Progenitor cell of endocrine pancreas (in vitro differentiated cells): Measurements from ENCODE around the gene GPR31. TPM values are rescaled to one million over a fixed set of nuclear protein-coding genes. Genes with fewer than 3 reads are reported as not detected.
"Not testable (repeated sequence)": the region's sequence is repeated elsewhere in the genome, so short reads cannot be mapped to it uniquely, and the experiment has no call there.

Source experiments
- DNase-seq: peaks from one replicate; pipeline ENCODE4 v3.0.0; 2021; ENCODE audit warnings: low spot score; ENCODE audit not compliant: unreplicated experiment
- H3K27ac Mint-ChIP-seq: 2 replicates; pipeline ENCODE4 v1.8.0; 2021; ENCODE audit warnings: mild to moderate bottlenecking, moderate library complexity, mixed read lengths
- H3K27me3 Mint-ChIP-seq: 2 replicates; pipeline ENCODE4 v1.8.0; 2021; ENCODE audit warnings: mixed read lengths
- H3K36me3 Mint-ChIP-seq: 2 replicates; pipeline ENCODE4 v1.8.0; 2022; ENCODE audit warnings: mixed read lengths; ENCODE audit not compliant: insufficient read depth
- H3K4me1 Mint-ChIP-seq: 2 replicates; pipeline ENCODE4 v1.8.0; 2021; ENCODE audit warnings: low read depth, mixed read lengths
- H3K4me3 Mint-ChIP-seq: 2 replicates; pipeline ENCODE4 v1.8.0; 2021; ENCODE audit warnings: low read depth, mild to moderate bottlenecking, moderate library complexity, mixed read lengths
- H3K9me3 Mint-ChIP-seq: 2 replicates; pipeline ENCODE4 v1.8.0; 2021; ENCODE audit warnings: low read depth, mixed read lengths
- CTCF ChIP-seq: fragments of 200-600 bp; sonication (generic); IDR thresholded peaks from one replicate; pipeline ENCODE4 v1.5.0; 2021; ENCODE audit warnings: antibody characterized with exemption, mild to moderate bottlenecking; ENCODE audit not compliant: unreplicated experiment
- long read RNA-seq: library from polyadenylated mRNA; unstranded; transcript quantifications from one replicate; pipeline ENCODE4 v2.0.0, GENCODE V29; 2020
- total RNA-seq: library from RNA; stranded (reverse); gene quantifications from 2 replicates; pipeline ENCODE4 v1.2.1, GENCODE V29; 2021

The GPR31 gene, protein sequence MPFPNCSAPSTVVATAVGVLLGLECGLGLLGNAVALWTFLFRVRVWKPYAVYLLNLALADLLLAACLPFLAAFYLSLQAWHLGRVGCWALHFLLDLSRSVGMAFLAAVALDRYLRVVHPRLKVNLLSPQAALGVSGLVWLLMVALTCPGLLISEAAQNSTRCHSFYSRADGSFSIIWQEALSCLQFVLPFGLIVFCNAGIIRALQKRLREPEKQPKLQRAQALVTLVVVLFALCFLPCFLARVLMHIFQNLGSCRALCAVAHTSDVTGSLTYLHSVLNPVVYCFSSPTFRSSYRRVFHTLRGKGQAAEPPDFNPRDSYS
- total RNA-seq = not detected in 2 replicates
- long read RNA-seq = 0 reads

- Mint-ChIP-seq H3K4me3 (no peak within 1 kb of the TSS), H3K27ac (no peak within 1 kb of the TSS), H3K27me3 (peaks cover 7% of the 10 kb centered on the region), H3K9me3 (peaks cover 2% of the 10 kb centered on the region), H3K4me1 (peaks cover 2% of the 10 kb centered on the region), H3K36me3 (no peaks in the 10 kb centered on the region)
- TF ChIP-seq CTCF = no peak
- no peak for DNase-seq
Observed at GRCh38 chr6:167157863-167158262, at the start of gene GPR31. Gene GPR31, minus strand, starts transcription at chr6:167157980. Its CDS starts 149 bp downstream, at chr6:167157831.

DNA sequence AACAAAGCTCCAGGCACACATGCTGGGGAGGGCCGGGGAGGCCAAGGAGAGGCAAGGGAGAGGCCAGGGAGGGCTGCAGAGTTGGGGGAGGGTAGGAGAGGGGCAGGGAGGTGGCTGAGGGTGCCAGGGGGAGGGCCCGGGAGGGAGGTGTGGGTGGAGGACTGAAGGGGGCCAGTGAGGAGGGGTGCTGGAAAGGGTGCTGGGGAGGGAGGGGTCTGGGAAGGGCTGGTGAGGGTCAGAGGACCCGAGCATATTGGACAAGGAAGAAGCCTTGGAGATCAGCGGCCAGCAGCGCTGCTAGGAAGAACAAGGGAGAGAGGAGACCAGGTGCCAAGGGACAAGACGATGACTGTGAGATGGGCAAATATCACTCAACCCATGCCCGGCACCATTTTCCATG, 49.7 kb upstream of the GPR31 start:
- TF ChIP-seq CTCF = no peak
- Mint-ChIP-seq H3K4me3 (no peak overlapping the region), H3K36me3 (no peaks in the 10 kb centered on the region), H3K27me3 (peaks cover 19% of the 10 kb centered on the region), H3K4me1 (peaks cover 14% of the 10 kb centered on the region), H3K27ac (peak overlapping the region; percentile 57), H3K9me3 (no peaks in the 10 kb centered on the region)
- no peak for DNase-seq

DNA sequence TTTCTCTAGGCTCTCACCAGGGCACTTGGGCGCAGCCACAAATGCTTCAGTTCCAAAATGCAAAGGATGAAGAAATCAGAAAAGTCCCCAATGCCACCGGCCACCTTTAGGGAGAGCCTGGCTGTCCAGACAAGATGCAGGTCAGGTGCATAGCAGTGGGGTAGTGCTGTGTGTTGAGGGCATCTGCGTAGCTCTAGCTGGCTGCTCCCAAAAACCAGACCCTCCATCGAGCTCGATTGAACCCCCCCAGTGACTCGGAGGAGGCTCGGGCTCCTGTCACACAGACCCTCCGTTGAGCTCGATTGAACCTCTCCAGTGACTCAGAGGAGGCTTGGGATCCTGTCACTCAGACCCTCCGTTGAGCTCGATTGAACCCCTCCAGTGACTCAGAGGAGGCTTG, 47.5 kb upstream of the GPR31 start:
- not testable (repeated sequence) for H3K36me3 Mint-ChIP-seq, H3K27ac Mint-ChIP-seq, H3K4me3 Mint-ChIP-seq, DNase-seq, H3K9me3 Mint-ChIP-seq
- H3K4me1 Mint-ChIP-seq = peaks cover 14% of the 10 kb centered on the region
- H3K27me3 Mint-ChIP-seq = peaks cover 22% of the 10 kb centered on the region

DNA sequence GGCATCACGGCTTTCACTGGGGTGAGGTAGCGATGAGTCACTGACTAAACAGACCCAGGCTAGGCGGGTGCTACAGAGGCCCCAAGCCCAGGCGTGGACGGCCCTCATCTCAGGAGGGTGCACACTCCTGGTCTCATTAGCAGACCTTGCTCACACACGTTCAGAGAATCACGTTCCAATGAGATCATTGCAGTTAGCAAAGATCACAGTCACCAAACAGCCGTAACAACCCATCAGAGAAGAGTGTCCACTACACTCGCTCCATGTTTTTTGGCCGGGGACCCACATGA, 46.2 kb upstream of the GPR31 start:
- peaks cover 22% of the 10 kb centered on the region for H3K27me3 Mint-ChIP-seq
- not testable (repeated sequence) for H3K4me1 Mint-ChIP-seq, H3K36me3 Mint-ChIP-seq, H3K4me3 Mint-ChIP-seq, H3K27ac Mint-ChIP-seq, DNase-seq, H3K9me3 Mint-ChIP-seq

DNA sequence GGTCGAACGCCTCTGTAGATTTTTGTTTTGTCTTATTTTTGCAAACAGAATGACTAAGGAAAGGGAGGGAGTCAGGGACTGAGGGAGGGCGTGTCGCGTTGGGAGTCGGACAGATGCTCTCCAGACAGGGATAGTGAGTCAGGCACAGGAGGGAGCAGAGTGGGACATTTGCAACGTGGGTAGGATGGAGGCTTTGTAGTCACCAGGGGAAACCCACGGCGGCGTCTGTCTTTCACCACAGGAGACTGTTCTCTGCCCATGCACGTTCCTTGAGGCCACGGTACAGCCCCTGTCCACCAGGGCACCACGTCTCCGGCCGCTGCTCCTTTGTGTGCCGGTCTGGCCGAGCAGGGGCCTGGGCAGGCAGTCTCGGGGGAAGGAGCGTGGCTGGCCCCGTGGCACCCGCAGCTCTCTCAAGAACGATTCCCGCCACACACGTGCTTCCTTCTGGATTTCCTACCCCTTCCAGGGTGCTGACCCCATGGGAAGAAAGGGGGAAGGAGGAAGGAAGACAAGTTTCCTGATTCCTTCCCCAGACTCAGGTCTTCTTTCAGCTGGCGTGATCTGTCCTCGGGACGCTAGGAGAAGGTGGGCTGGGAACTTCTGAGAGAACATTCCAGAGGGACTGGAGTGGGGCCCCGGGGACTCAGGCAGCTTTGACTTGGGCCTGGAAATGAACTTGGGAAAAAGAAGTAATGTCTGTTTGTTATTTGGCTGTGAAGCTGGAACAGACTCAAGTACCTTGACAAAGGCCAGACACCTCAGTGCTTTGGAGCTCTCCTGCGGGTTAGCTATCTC, 45.7 kb upstream of the GPR31 start:
- not testable (repeated sequence) for H3K4me3 Mint-ChIP-seq, H3K4me1 Mint-ChIP-seq, DNase-seq

GRCh38 chr6:167202613-167203012, 44.8 kb upstream of the GPR31 start:
- H3K27ac Mint-ChIP-seq, H3K9me3 Mint-ChIP-seq, H3K36me3 Mint-ChIP-seq, H3K4me1 Mint-ChIP-seq, H3K4me3 Mint-ChIP-seq, DNase-seq: not testable (repeated sequence)
- peaks cover 21% of the 10 kb centered on the region for H3K27me3 Mint-ChIP-seq

More for the DNA sequence above, 45.7 kb upstream of the GPR31 start:
- not testable (repeated sequence) for H3K9me3 Mint-ChIP-seq, H3K27ac Mint-ChIP-seq, H3K36me3 Mint-ChIP-seq
- peaks cover 20% of the 10 kb centered on the region for H3K27me3 Mint-ChIP-seq

GRCh38 chr6:167200806-167201205, 43.0 kb upstream of the GPR31 start:
- Mint-ChIP-seq H3K27ac (no peak overlapping the region), H3K4me3 (no peak overlapping the region), H3K4me1 (peaks cover 4% of the 10 kb centered on the region), H3K9me3 (no peaks in the 10 kb centered on the region), H3K36me3 (no peaks in the 10 kb centered on the region), H3K27me3 (peaks cover 16% of the 10 kb centered on the region)
- TF ChIP-seq CTCF = no peak
- no peak for DNase-seq

- not testable (repeated sequence) for H3K9me3 Mint-ChIP-seq, H3K27ac Mint-ChIP-seq, H3K36me3 Mint-ChIP-seq, DNase-seq, H3K4me3 Mint-ChIP-seq, H3K4me1 Mint-ChIP-seq
- peaks cover 10% of the 10 kb centered on the region for H3K27me3 Mint-ChIP-seq
Observed at GRCh38 chr6:167195941-167196610, 38.3 kb upstream of the GPR31 start.

DNA sequence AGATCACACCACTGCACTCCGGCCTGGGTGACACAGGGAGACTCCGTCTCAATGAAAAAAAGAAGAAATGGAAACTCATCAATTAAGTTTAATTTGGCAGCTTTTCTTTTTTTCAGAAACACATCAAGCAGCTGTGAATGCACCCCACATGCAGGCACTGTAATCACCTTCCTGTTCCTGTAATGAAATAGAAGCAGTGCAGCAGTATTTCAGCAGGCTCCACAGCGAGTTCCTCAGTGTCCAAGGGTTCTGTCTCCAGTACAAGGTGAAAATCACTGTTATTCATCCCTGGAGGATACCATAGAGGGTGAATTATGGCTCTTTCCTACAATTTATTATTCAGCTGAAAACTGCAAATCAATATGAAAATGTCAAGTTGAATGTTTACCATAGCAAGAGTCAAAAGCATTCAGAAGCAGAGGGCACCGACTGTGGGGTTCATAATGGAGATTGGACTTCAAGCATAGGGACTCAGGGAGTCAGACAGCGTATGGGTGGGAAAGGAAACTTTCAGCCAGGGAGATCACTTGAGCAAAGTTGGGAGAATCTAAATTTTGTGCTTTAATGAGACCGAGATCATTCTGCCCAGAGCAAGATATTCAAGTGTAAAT, 35.8 kb upstream of the GPR31 start:
- not testable (repeated sequence) for H3K9me3 Mint-ChIP-seq, H3K27me3 Mint-ChIP-seq, H3K27ac Mint-ChIP-seq, H3K4me3 Mint-ChIP-seq, H3K36me3 Mint-ChIP-seq, DNase-seq, H3K4me1 Mint-ChIP-seq
